ELR (cell line): ENCODE data around the gene TAF4B.
"Not testable (repeated sequence)": the region's sequence is repeated elsewhere in the genome, so short reads cannot be mapped to it uniquely, and the experiment has no call there.

Experiments used
- DNase-seq: peaks from one replicate; pipeline ENCODE4 v3.0.0-alpha.2; 2015; ENCODE audit warnings: low read depth

The TAF4B gene

DNA sequence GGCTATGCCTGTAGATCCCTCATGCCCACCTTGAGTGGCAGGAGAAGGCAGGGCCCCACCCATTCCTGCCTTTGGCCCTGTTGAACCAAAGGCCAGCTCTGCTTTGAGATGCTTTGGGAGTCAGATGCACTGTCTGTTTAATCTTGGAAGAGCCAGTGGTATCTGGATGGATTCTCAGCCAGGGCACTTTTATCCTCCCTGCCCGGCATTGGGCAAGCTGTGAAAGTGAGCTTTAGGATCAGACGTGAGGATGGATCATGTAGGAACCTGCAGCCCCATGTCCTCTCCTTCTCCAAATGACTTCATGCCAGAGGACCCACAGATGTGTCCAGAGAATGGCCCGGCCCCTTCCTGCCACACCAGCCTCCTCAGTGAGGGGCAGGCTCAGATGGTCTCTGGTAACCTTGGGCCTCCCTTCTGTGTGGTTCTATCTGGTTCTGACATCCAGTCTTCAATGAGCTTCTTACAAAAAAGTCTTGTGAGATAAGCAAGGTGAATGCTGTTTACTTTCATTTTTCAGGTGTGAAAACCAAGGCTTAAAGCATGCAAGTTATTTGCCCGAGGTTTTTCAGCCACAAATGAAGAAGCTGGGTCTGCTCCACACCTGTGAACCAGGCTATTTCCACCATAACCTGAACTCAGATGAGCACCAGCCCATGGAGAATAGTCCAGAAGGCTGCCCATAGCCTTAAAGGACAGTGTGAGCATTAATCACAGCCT, 198.3 kb downstream of the TAF4B start:
- DNase-seq = no peak

DNA sequence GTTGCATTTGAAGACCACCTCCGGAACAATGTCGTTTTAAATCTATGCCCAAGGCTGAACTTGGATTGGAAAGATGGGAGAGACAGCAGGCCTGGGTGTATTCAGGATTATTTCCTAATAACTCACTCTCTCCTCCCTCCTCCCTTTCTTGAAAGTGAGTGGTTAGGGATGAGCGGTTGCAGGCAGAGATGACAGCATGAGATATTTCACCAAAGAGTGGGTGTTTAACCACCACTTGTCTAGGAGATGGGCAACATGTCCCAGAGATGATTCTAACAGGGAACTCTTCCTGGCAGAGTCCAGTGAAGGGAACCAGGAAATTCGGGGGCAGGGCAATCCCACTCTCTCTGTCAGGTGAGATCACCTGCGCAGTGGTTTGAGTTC, 198.9 kb downstream of the TAF4B start:
- DNase-seq = peak; percentile 8

DNA sequence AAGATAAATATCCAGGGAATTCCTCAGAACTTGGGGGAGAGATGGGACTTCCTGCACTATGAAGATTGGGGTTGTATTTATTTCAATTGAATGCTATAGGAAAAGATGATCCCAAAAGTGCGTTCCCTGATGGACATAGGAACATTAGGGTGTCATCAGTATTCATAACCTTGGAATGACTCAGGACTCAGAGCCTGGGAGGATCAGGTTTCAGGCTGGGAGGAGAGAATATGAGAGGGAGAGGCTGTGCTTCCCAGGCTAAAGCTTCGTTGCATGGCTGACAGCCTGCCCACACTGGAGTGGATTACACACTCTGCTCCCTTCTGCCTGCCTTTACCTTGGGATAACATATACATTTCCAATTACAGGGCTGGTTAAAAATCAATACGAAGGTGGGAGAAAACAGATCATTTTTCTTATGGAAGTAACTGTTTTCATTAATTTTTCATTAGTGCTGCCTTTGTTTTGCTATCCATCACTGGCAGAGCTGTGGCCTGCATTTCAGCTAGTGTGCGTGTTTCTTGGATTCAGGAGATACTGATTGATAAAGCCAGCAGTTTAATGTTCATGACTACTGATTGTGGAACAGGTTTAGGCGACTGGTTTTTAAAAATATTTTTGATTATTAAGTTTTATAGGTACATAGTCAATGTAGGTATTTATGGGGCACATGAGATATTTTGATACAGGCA, 203.4 kb downstream of the TAF4B start:
- peak; percentile 83 for DNase-seq

DNA sequence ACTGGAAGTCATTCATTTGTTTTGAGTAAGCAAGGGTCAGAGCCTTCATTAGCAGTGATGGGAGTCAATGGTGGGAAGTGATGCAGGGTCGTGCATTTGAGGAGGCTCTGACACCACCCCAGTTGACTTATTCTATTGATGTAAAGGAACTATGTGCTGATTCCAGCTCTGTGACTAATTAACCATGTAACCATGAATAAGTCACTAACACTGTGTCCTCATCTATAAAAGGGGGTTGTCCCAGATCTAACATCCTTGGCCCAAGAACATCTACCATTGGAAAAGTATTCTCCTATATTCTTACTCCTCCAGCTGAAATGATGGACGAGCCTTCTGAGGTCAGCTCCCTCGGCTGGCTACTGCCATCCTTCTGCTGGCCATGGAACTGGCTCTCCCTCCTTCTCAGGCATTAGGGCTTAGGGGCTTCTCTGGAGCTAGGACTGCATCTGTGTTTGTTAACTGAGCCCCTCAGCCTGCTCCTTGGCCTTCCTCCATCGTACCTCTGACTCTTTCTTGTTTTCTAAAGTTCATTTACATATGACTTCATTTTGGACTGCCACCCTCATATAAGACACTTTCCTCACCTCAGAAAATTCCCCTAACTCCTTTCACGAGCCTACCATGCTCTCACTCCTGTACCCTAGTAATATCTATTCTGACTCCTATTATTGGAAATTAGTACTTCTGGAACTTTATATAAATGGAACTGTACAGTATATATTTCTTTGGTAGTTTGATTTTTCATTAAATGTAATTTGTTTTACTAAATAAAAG, 206.6 kb downstream of the TAF4B start:
- no peak for DNase-seq

DNA sequence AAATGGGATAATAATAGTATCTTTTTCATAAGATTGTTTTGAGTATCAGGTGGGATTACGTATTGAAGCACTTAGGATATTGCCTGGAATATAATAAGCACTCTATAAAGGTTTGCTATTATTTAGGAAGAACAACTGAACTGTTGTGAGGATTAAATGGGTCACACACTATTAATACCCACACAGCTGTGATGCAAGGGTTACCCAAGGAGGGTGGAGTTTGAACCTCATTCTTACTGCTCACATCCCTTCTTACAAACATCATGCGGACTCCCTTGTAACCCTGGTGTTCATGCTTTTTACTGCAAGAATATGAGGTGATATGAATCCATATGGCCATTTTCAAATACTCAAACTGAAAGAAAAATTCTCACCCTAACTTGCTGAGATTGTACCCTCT, 208.6 kb downstream of the TAF4B start:
- DNase-seq = no peak

DNA sequence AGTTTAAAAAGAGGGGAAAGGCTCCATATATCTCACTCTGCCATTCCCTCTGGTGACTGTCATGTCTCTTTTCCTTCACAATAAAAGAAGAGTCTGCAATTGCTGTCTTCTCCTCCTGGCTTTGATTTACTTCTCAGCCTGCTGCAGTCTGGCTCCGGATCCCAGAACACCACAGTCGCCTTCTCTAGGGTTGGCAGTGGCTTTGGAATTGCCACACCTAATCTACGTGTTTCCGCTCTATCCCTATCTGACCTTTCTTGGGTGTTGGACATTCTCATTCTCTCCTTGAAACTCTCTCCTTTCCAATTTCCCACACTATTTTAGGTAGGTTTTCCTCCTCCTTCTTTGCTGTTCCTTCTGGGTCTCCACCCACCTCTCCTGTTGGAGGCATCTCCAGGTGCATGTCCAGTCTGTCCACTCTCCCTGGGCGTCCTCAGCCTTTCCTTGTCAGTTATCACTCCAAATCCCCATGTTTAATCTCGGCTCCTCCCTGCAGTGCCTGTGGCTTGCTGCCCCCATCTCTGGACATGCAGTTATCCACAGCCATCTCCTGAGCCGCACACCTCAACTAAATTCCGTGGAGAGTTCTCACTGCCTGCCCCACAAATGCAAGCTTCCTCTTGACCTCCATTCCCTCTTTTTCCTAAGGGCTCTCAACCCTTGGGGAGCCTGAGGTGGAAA, 209.3 kb downstream of the TAF4B start:
- DNase-seq = no peak

DNA sequence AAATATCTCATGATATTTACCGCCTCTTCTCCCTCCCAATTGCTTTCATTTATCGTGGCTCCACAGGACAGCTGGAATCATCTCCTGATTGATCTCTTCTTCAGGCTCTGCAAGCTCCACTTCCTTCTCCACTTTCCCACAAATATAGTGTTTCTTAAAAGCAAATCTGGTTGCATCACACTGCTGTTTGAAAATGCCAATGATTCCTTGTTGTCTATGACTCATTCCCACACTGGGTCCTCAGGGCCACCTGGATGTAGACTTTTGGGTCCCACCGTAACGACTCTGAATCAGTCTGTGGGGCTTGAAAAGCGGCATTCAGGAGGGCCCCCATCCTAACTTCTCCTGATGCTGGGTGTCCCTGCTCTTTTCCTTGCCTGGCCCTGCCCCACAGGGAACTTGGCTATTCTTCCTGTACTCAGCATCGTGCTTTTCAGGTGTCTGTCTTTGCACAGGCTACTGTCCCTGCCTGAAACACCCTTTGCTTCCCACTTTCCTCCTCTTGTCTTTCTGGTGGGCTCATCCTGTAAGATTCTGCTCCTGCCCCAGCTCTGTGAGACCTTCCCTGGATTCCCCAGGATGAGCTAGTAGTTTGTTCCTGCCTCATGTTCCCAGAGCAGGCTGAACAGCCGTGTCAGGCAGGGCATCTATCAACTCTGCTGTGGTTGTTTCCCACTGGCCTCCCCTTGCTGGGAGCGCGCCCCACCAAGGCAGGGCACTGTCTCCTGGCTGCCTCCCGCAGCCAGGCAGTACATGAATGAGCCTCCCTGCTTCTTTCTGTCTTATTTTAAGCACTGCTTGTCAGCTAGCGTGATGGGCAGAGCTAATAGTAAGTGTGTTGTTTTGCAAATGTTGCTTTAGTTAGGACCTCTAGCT, 210.2 kb downstream of the TAF4B start:
- peak; percentile 72 for DNase-seq

DNA sequence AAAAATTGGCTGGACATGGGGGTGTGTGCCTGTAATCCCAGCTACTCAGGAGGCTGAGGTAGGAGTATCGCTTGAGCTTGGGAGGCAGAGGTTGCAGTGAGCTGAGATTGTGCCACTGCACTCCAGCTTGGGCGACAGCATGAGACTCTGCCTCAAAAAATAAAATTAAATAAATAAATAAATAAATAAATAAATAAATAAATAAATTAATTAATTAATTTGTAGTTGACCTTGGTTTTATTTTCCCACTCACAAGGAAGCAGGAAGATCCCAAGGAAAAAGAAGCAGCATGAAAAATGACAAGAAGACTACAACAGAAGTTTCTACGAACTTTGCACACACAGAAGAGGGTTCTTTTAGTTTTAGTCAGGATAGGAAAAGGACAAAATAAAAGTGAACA, 211.4 kb downstream of the TAF4B start:
- DNase-seq = not testable (repeated sequence)

DNA sequence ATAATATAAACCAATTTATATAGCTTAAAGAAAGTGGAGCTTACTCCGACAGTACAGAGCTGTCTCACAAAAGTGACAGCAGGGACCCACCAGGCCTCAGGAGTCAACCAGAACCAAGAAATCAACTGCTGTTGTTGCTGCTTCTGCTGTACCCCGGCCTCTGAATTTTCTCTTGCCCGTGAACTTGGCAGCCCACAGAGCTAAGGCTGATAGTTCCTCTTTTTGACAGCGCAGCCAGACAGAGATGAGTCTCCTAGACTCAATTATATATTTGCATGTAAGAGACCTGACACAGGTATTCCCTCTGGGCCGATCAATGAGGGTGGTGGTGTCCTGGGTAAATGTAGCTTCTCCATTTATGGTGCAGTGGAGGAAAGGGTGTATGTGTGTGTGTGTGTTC, 212.7 kb downstream of the TAF4B start:
- no peak for DNase-seq

DNA sequence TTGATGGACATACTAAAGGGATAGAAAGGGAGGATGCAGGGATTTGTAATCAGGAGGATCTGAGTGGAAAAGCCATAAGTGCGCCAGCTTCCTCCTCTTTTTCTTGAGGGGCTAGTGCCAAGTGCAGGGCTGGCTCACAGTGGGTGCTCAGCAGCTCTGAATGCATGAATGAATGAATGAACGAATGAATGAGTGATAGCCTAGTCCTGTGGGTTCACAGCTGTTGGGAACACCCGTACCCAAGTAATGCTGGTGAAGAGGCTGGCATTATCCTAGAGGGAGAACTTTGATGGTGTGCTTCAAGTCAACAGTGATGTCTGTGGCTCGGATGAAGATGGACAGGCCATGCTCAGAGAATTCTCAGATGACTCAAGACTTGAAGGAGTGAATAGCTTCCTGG, 213.3 kb downstream of the TAF4B start:
- no peak for DNase-seq

DNA sequence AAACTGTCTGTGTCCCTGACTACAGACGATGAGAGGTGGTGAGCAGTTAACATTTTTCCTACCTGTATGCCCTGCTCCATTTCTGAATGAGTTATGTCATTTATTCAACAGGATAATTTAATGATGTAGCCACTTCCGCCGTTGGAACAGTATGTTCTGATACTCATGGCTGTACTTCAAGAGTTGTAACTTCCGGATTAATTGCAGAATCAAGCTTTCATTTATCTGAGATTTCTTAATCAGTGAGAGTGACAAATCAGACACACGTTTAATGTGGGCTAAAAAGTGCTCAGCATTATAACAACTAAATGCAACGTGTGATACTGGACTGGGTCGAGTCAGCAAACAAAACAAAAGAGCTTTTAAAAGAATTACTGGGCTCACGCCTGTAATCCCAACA, 214.4 kb downstream of the TAF4B start:
- no peak for DNase-seq
